Liver (tissue), 9 donors: ENCODE data around the gene ITGB2. TPM values are rescaled to one million over a fixed set of nuclear protein-coding genes. Genes with fewer than 3 reads are reported as not detected.

ENCODE experiments used
- DNase-seq: peaks from one replicate; pipeline ENCODE4 v3.0.0-alpha.2; 2017; ENCODE audit warnings: low spot score
- H3K27ac ChIP-seq, 2 donors: one replicate each; pipeline ENCODE4 v1.7.0; 2013; ENCODE audit warnings: inconsistent platforms in 2 of 2, low read length in 2 of 2, control low read depth in 1 of 2, low read depth in 1 of 2, mild to moderate bottlenecking in 1 of 2
- H3K27me3 ChIP-seq, 4 donors: one replicate each; pipeline versions ENCODE4 v1.6.1 to v1.7.0; 2013; ENCODE audit warnings: low read length in 3 of 4, inconsistent platforms in 1 of 4, mild to moderate bottlenecking in 1 of 4, moderate library complexity in 1 of 4; ENCODE audit not compliant: control insufficient read depth in 4 of 4, insufficient read depth in 4 of 4
- H3K36me3 ChIP-seq, 4 donors: one replicate each; pipeline versions ENCODE4 v1.6.1 to v1.7.0; 2013; ENCODE audit warnings: low read length in 3 of 4, mild to moderate bottlenecking in 3 of 4, low read depth in 1 of 4, moderate library complexity in 1 of 4; ENCODE audit not compliant: control insufficient read depth in 4 of 4, insufficient read depth in 3 of 4
- H3K4me1 ChIP-seq, 4 donors: one replicate each; pipeline versions ENCODE4 v1.6.1 to v1.7.0; 2013; ENCODE audit warnings: low read length in 3 of 4, mild to moderate bottlenecking in 3 of 4, moderate library complexity in 1 of 4; ENCODE audit not compliant: control insufficient read depth in 4 of 4, insufficient read depth in 4 of 4
- H3K4me3 ChIP-seq, 3 donors: one replicate each; pipeline versions ENCODE4 v1.6.1 to v1.7.0; 2013; ENCODE audit warnings: low read length in 3 of 3, control low read depth in 1 of 3, low read depth in 1 of 3, mild to moderate bottlenecking in 1 of 3
- H3K9ac ChIP-seq, 2 donors: one replicate each; pipeline ENCODE4 v1.7.0; 2013; ENCODE audit warnings: low read length in 2 of 2, mild to moderate bottlenecking in 2 of 2, moderate library complexity in 2 of 2, control low read depth in 1 of 2, low read depth in 1 of 2
- H3K9me3 ChIP-seq, 4 donors: one replicate each; pipeline versions ENCODE4 v1.6.1 to v1.7.0; 2013; ENCODE audit warnings: low read length in 3 of 4; ENCODE audit not compliant: control insufficient read depth in 4 of 4
- EGR1 ChIP-seq, 2 donors: IDR thresholded peaks; 2 replicates each; pipeline ENCODE4 v1.6.1; 2016 to 2018; ENCODE audit warnings: antibody characterized with exemption in 2 of 2, low read depth in 2 of 2
- FOXA1 ChIP-seq: IDR thresholded peaks from 2 replicates; pipeline ENCODE4 v1.6.1; 2016; ENCODE audit warnings: antibody characterized with exemption
- FOXA2 ChIP-seq: IDR thresholded peaks from 2 replicates; pipeline ENCODE4 v1.6.1; 2016; ENCODE audit warnings: antibody characterized with exemption
- GABPA ChIP-seq, 2 donors: IDR thresholded peaks in 1 of 2; conservative IDR thresholded peaks in 1 of 2; 2 replicates each; pipeline ENCODE4 v1.6.1; 2016; ENCODE audit warnings: antibody characterized with exemption in 2 of 2, mild to moderate bottlenecking in 1 of 2, moderate library complexity in 1 of 2
- HNF4A ChIP-seq, 2 donors: conservative IDR thresholded peaks; 2 replicates each; pipeline ENCODE4 v1.6.1; 2016; ENCODE audit warnings: antibody characterized with exemption in 2 of 2, mild to moderate bottlenecking in 2 of 2
- HNF4G ChIP-seq: IDR thresholded peaks from 2 replicates; pipeline ENCODE4 v1.6.1; 2016; ENCODE audit warnings: antibody characterized with exemption
- JUND ChIP-seq, 2 donors: IDR thresholded peaks; 2 replicates each; pipeline ENCODE4 v1.6.1; 2016; ENCODE audit warnings: antibody characterized with exemption in 2 of 2
- NR2F2 ChIP-seq: IDR thresholded peaks from 2 replicates; pipeline ENCODE4 v1.6.1; 2016; ENCODE audit warnings: antibody characterized with exemption
- RAD21 ChIP-seq, 2 donors: IDR thresholded peaks; 2 replicates each; pipeline ENCODE4 v1.6.1; 2016; ENCODE audit warnings: antibody characterized with exemption in 2 of 2, mild to moderate bottlenecking in 2 of 2
- RXRA ChIP-seq, 2 donors: IDR thresholded peaks; 2 replicates each; pipeline ENCODE4 v1.6.1; 2017 to 2018; ENCODE audit warnings: antibody characterized with exemption in 2 of 2, mild to moderate bottlenecking in 1 of 2
- SP1 ChIP-seq: IDR thresholded peaks from 2 replicates; pipeline ENCODE4 v1.6.1; 2018; ENCODE audit warnings: antibody characterized with exemption, mild to moderate bottlenecking
- TAF1 ChIP-seq: conservative IDR thresholded peaks from 2 replicates; pipeline ENCODE4 v1.6.1; 2016; ENCODE audit warnings: antibody characterized with exemption, mild to moderate bottlenecking
- YY1 ChIP-seq: IDR thresholded peaks from 2 replicates; pipeline ENCODE4 v1.6.1; 2016; ENCODE audit warnings: antibody characterized with exemption, mild to moderate bottlenecking
- WGBS: extraction: QIAGEN DNeasy Blood & Tissue Kit; methylation state at CpG from one replicate; pipeline ENCODE4 v1.1.7; 2013; 5-methylcytosine and 5-hydroxymethylcytosine counted together
- polyA plus RNA-seq, 2 donors: library from polyadenylated mRNA; stranded (reverse) in 1 of 2; unstranded in 1 of 2; fragments of 200-250 nt in 1 of 2; fragments of >200 nt in 1 of 2; fragmentation: Nextera tagmentation in 1 of 2; extraction: Ambion mirVana in 1 of 2; gene quantifications; one replicate each; pipeline versions ENCODE4 v1.2.1 to v1.2.3, GENCODE V29; 2013 to 2015
- total RNA-seq, 2 donors: library from RNA; depleted of rRNA; stranded (reverse); fragments of >200 nt; gene quantifications; one replicate each; pipeline ENCODE4 v1.2.3, GENCODE V29; 2014
- TF ChIP-seq, protein P1 (sequence below): IDR thresholded peaks from 2 replicates; pipeline ENCODE4 v1.6.1; 2016; ENCODE audit warnings: antibody characterized with exemption
- TF ChIP-seq, protein P2 (sequence below): fragments of 150-350 bp; IDR thresholded peaks from 2 replicates; pipeline ENCODE4 v1.5.1; 2017; ENCODE audit warnings: improper control_type of control experiment, low read depth, low read length; ENCODE audit not compliant: missing input control
- TF ChIP-seq, protein P3 (sequence below): IDR thresholded peaks from 2 replicates; pipeline ENCODE4 v1.6.1; 2016; ENCODE audit warnings: antibody characterized with exemption, mild to moderate bottlenecking
- TF ChIP-seq, protein P4 (sequence below): IDR thresholded peaks from 2 replicates; pipeline ENCODE4 v1.6.1; 2016; ENCODE audit warnings: antibody characterized with exemption
- TF ChIP-seq, protein P5 (sequence below): IDR thresholded peaks from 2 replicates; pipeline ENCODE4 v1.6.1; 2016; ENCODE audit warnings: antibody characterized with exemption
- donor health status: healthy.
- donor health status: healthy.
- donor health status: healthy.
- donor health status: healthy.
- donor health status: healthy.

Gene ITGB2
- total and polyA plus RNA-seq, 4 donors: 9.6 to 50.6 (median 28.7) TPM

DNA sequence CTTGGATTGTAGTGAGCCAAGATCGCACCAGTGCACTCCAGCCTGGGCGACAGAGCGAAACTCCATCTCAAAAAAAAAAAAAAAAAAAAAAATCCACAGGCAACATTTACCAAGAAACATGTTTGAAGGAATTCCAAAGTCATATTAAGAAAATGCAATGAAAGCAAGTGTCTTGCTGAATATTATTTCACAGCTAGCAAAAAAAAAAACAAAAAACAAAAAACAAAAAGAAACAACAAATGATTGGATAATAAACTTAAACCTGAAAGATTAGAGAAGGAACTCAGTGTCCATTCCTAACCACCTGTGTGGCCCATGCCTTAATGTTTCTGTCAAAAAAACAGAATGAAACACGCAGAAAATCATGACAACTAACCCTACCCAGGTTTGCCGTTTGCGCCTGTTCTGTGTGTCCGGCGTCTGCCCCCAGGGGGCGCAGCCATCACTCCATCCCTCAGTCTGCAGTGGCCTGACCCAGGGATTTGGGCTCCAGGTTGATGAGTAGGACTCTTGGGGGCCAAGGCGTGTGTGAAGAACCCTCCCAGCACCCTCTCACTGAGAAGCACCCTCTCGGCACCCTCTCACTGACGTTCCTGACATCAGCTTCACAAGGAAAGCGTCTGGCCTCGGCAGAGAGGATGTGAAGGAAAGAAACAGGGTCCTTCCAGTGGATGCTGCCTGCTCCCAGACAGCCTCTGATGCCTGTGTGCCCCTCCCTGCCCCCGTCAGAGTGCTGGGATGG is 28.0 kb downstream of the ITGB2 start:
- no peak overlapping the region for H3K27ac ChIP-seq
- DNase-seq: peak; percentile 78
- no peaks in the 10 kb centered on the region for H3K9me3 ChIP-seq
- no peaks in the 10 kb centered on the region for H3K27me3 ChIP-seq
- no peaks in the 10 kb centered on the region for H3K36me3 ChIP-seq
- no peak overlapping the region for H3K4me3 ChIP-seq
- H3K4me1 ChIP-seq: peaks cover 11 to 40% (median 23%) of the 10 kb centered on the region in 4 donors
- H3K9ac ChIP-seq: no peak overlapping the region
- WGBS: 47% methylated on average over 15 of the region's 15 CpGs
- TF ChIP-seq RXRA (IDR thresholded peaks at IDR 0.05) (no peak), JUND (IDR thresholded peaks at IDR 0.05) (no peak), RAD21 (IDR thresholded peaks at IDR 0.05) (peak; percentile 82 to 91), HNF4A (conservative IDR thresholded peaks at IDR 0.05) (no peak)
- TF ChIP-seq, protein P1, sequence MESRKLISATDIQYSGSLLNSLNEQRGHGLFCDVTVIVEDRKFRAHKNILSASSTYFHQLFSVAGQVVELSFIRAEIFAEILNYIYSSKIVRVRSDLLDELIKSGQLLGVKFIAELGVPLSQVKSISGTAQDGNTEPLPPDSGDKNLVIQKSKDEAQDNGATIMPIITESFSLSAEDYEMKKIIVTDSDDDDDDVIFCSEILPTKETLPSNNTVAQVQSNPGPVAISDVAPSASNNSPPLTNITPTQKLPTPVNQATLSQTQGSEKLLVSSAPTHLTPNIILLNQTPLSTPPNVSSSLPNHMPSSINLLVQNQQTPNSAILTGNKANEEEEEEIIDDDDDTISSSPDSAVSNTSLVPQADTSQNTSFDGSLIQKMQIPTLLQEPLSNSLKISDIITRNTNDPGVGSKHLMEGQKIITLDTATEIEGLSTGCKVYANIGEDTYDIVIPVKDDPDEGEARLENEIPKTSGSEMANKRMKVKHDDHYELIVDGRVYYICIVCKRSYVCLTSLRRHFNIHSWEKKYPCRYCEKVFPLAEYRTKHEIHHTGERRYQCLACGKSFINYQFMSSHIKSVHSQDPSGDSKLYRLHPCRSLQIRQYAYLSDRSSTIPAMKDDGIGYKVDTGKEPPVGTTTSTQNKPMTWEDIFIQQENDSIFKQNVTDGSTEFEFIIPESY: no peak
- TF ChIP-seq, protein P2, sequence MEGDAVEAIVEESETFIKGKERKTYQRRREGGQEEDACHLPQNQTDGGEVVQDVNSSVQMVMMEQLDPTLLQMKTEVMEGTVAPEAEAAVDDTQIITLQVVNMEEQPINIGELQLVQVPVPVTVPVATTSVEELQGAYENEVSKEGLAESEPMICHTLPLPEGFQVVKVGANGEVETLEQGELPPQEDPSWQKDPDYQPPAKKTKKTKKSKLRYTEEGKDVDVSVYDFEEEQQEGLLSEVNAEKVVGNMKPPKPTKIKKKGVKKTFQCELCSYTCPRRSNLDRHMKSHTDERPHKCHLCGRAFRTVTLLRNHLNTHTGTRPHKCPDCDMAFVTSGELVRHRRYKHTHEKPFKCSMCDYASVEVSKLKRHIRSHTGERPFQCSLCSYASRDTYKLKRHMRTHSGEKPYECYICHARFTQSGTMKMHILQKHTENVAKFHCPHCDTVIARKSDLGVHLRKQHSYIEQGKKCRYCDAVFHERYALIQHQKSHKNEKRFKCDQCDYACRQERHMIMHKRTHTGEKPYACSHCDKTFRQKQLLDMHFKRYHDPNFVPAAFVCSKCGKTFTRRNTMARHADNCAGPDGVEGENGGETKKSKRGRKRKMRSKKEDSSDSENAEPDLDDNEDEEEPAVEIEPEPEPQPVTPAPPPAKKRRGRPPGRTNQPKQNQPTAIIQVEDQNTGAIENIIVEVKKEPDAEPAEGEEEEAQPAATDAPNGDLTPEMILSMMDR: peak; percentile 87

DNA sequence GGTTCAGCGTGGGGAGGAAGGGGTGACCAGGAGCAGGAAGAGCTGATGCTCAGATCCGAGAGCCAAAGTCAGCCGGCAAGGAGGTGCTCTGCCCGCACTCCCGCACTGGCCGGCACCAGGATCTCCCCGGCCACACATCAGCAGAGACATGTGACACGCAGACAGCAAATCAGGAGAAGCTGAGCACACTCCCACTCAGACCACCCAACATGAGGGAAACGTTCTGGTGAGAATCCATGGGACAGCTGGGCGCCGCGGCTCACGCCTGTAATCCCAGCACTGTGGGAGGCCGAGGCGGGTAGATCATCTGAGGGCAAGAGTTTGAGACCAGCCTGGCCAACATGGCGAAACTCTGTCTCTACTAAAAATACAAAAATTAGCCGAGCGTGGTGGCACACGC is 28.6 kb downstream of the ITGB2 start:
- Histone ChIP-seq H3K4me1 (peaks cover 12 to 46% (median 29%) of the 10 kb centered on the region in 4 donors), H3K9me3 (no peaks in the 10 kb centered on the region), H3K27ac (no peak overlapping the region), H3K27me3 (no peaks in the 10 kb centered on the region), H3K36me3 (no peaks in the 10 kb centered on the region), H3K4me3 (no peak overlapping the region), H3K9ac (no peak overlapping the region)
- no peak for DNase-seq
- no peak for TF ChIP-seq FOXA1
- no peak for TF ChIP-seq GABPA (IDR thresholded peaks at IDR 0.05 in 1 of 2, conservative IDR thresholded peaks at IDR 0.05 in 1 of 2)
- no peak for TF ChIP-seq RXRA (IDR thresholded peaks at IDR 0.05)
- TF ChIP-seq, protein P1: no peak
- no peak for TF ChIP-seq HNF4A (conservative IDR thresholded peaks at IDR 0.05)
- TF ChIP-seq HNF4G: no peak
- TF ChIP-seq, protein P3, sequence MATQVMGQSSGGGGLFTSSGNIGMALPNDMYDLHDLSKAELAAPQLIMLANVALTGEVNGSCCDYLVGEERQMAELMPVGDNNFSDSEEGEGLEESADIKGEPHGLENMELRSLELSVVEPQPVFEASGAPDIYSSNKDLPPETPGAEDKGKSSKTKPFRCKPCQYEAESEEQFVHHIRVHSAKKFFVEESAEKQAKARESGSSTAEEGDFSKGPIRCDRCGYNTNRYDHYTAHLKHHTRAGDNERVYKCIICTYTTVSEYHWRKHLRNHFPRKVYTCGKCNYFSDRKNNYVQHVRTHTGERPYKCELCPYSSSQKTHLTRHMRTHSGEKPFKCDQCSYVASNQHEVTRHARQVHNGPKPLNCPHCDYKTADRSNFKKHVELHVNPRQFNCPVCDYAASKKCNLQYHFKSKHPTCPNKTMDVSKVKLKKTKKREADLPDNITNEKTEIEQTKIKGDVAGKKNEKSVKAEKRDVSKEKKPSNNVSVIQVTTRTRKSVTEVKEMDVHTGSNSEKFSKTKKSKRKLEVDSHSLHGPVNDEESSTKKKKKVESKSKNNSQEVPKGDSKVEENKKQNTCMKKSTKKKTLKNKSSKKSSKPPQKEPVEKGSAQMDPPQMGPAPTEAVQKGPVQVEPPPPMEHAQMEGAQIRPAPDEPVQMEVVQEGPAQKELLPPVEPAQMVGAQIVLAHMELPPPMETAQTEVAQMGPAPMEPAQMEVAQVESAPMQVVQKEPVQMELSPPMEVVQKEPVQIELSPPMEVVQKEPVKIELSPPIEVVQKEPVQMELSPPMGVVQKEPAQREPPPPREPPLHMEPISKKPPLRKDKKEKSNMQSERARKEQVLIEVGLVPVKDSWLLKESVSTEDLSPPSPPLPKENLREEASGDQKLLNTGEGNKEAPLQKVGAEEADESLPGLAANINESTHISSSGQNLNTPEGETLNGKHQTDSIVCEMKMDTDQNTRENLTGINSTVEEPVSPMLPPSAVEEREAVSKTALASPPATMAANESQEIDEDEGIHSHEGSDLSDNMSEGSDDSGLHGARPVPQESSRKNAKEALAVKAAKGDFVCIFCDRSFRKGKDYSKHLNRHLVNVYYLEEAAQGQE: no peak
- TF ChIP-seq, protein P4, sequence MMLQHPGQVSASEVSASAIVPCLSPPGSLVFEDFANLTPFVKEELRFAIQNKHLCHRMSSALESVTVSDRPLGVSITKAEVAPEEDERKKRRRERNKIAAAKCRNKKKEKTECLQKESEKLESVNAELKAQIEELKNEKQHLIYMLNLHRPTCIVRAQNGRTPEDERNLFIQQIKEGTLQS: no peak
- TF ChIP-seq YY1: no peak
- TF ChIP-seq TAF1: no peak
- no peak for TF ChIP-seq FOXA2
- TF ChIP-seq EGR1 (IDR thresholded peaks at IDR 0.05; ENCODE audit: low read depth in 2 of 2): no peak
- no peak for TF ChIP-seq RAD21 (IDR thresholded peaks at IDR 0.05)
- no peak for TF ChIP-seq NR2F2
- TF ChIP-seq SP1: no peak
- TF ChIP-seq, protein P2: no peak
- TF ChIP-seq JUND (IDR thresholded peaks at IDR 0.05): no peak
- TF ChIP-seq, protein P5, sequence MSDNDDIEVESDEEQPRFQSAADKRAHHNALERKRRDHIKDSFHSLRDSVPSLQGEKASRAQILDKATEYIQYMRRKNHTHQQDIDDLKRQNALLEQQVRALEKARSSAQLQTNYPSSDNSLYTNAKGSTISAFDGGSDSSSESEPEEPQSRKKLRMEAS: no peak
- WGBS: 85% methylated on average over 19 of the region's 19 CpGs
